Measurements from ENCODE around the gene KCNE2. TPM values are rescaled to one million over a fixed set of nuclear protein-coding genes. Genes with fewer than 3 reads are reported as not detected.

Gene KCNE2
- total and polyA plus RNA-seq, 2 donors (not counting 1 experiment from before 2014, with no cell fraction given) = not detected

DNA sequence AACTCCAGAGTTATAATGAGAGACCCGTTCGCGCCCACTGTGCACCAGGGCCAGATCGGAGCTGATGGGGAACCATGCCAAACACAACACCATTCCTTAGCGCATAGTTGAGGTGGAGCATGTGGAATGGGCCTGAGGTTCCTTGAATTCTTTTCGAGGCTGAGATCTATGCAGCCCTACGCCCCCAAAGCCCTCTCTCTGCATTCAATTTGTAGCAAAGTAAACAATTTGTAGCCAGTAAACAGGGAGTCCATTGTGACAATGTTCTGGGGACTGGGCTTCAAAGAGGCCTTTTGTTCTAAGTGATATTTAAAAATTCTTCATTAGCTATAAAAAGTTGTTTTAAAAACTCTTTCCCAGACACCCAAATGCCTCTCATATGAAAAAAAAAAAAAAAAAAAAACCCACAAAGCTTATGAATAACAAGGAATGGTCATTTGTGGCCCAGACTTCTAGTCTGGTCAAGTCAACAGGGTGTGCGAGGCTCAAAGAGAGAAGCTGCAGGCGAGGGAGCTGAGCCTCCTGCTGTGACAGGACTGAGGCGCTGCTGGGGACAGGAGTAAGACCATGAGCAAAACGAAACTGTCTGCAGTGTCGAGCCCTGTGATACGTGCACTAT is 30.6 kb upstream of the KCNE2 start:
- ChIA-PET POLR2A (no interaction called here), CTCF (interaction anchor here (0.7 to 1.7 kb wide), 2 partner anchors 11 to 15 kb away, joined by 3 to 6 read pairs; no protein-coding TSS in a partner anchor)
- Mint-ChIP-seq H3K27ac (no peak overlapping the region), H3K9me3 (ENCODE audit: insufficient read depth) (peaks cover 2% of the 10 kb centered on the region), H3K27me3 (peaks cover 11% of the 10 kb centered on the region), H3K4me3 (no peak overlapping the region), H3K4me1 (no peaks in the 10 kb centered on the region)
- H3K27me3 ChIP-seq (replicated peaks in 1 of 4; ENCODE audit: control extremely low read depth in 1 of 4, control insufficient read depth in 3 of 4, insufficient read depth in 4 of 4, low read length in 3 of 4) = peaks cover 0 to 2% (median 0%) of the 10 kb centered on the region in 4 experiments
- WGBS (ENCODE audit: insufficient coverage) = 96% methylated on average over 6 of the region's 13 CpGs
- no peak overlapping the region for H2AFZ ChIP-seq (ENCODE audit: insufficient read depth, low read depth, low read length, poor library complexity, severe bottlenecking)
- peaks cover 0 to 8% (median 1%) of the 10 kb centered on the region in 3 donors for H3K9me3 ChIP-seq (ENCODE audit: control extremely low read depth in 1 of 3, control insufficient read depth in 2 of 3, insufficient read depth in 1 of 3, low read length in 2 of 3)
- H3K4me2 ChIP-seq (replicated peaks; ENCODE audit: low read depth, low read length, poor library complexity, severe bottlenecking) = no peak overlapping the region
- no peak overlapping the region for H3K27ac ChIP-seq (ENCODE audit: low read length in 2 of 2)
- no peaks in the 10 kb centered on the region for H3K36me3 ChIP-seq (replicated peaks in 1 of 2; ENCODE audit: control extremely low read depth in 1 of 2, control insufficient read depth in 1 of 2, extremely low read depth in 1 of 2, insufficient read depth in 2 of 2, low read length in 1 of 2)
- TF ChIP-seq EZH2 (IDR thresholded peaks at IDR 0.05; ENCODE audit: borderline replicate concordance, insufficient read depth, low read depth, low read length, poor library complexity, severe bottlenecking) = no peak
- TF ChIP-seq, protein P1, sequence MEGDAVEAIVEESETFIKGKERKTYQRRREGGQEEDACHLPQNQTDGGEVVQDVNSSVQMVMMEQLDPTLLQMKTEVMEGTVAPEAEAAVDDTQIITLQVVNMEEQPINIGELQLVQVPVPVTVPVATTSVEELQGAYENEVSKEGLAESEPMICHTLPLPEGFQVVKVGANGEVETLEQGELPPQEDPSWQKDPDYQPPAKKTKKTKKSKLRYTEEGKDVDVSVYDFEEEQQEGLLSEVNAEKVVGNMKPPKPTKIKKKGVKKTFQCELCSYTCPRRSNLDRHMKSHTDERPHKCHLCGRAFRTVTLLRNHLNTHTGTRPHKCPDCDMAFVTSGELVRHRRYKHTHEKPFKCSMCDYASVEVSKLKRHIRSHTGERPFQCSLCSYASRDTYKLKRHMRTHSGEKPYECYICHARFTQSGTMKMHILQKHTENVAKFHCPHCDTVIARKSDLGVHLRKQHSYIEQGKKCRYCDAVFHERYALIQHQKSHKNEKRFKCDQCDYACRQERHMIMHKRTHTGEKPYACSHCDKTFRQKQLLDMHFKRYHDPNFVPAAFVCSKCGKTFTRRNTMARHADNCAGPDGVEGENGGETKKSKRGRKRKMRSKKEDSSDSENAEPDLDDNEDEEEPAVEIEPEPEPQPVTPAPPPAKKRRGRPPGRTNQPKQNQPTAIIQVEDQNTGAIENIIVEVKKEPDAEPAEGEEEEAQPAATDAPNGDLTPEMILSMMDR (IDR thresholded peaks at IDR 0.05) = no peak
- H3K9ac ChIP-seq (ENCODE audit: low read length) = no peak overlapping the region
- no peaks in the 10 kb centered on the region for H3K79me2 ChIP-seq (ENCODE audit: control insufficient read depth, insufficient read depth, low read length)
- H3K4me3 ChIP-seq (ENCODE audit: control extremely low read depth in 1 of 5, extremely low read depth in 1 of 5, insufficient read depth in 1 of 5, low read depth in 2 of 5, low read length in 4 of 5) = no peak overlapping the region
- ATAC-seq (ENCODE audit: low read depth) (no peak), DNase-seq (no peak)
- H4K20me1 ChIP-seq (ENCODE audit: control insufficient read depth, insufficient read depth, low read length, poor library complexity, severe bottlenecking) = no peaks in the 10 kb centered on the region
- no peaks in the 10 kb centered on the region for H3K4me1 ChIP-seq (ENCODE audit: control insufficient read depth in 2 of 2, insufficient read depth in 2 of 2, low read length in 2 of 2)
- intact Hi-C loops (cut with micrococcal nuclease) = no loop called here

DNA sequence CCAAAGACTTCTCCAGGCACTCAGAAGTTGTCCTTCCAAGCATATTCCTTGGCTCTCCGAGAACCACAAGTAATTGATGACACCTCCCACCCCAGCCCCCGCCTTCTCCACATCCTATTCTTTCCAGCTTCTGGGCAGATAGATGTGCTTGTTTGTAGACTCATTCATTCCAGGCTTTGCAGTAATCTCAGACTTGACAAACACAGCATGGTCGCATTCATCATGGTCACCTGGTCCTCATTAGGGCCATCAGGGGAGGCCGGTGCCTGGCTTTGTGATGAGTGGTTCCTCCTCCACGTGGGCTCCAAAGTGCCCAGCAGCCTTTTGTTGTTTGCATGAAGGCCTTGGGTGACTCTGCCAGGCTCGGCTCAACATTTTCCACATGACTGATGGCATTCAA is 28.5 kb upstream of the KCNE2 start:
- peaks cover 0 to 4% (median 0%) of the 10 kb centered on the region in 4 experiments for H3K27me3 ChIP-seq (replicated peaks in 1 of 4; ENCODE audit: control extremely low read depth in 1 of 4, control insufficient read depth in 3 of 4, insufficient read depth in 4 of 4, low read length in 3 of 4)
- 78% methylated on average over 4 of the region's 6 CpGs for WGBS (ENCODE audit: insufficient coverage)
- no peak overlapping the region for H3K27ac ChIP-seq (ENCODE audit: low read length in 2 of 2)
- no peaks in the 10 kb centered on the region for H3K36me3 ChIP-seq (replicated peaks in 1 of 2; ENCODE audit: control extremely low read depth in 1 of 2, control insufficient read depth in 1 of 2, extremely low read depth in 1 of 2, insufficient read depth in 2 of 2, low read length in 1 of 2)
- ATAC-seq (ENCODE audit: low read depth) (no peak), DNase-seq (no peak)
- no peak overlapping the region for H3K27ac Mint-ChIP-seq
- H3K4me2 ChIP-seq (replicated peaks; ENCODE audit: low read depth, low read length, poor library complexity, severe bottlenecking) = no peak overlapping the region
- TF ChIP-seq EZH2 (IDR thresholded peaks at IDR 0.05; ENCODE audit: borderline replicate concordance, insufficient read depth, low read depth, low read length, poor library complexity, severe bottlenecking) = no peak
- TF ChIP-seq, protein P1 (IDR thresholded peaks at IDR 0.05) = no peak
- no peaks in the 10 kb centered on the region for H3K9me3 ChIP-seq (ENCODE audit: control extremely low read depth in 1 of 3, control insufficient read depth in 2 of 3, insufficient read depth in 1 of 3, low read length in 2 of 3)
- no peaks in the 10 kb centered on the region for H3K79me2 ChIP-seq (ENCODE audit: control insufficient read depth, insufficient read depth, low read length)
- no peaks in the 10 kb centered on the region for H3K4me1 Mint-ChIP-seq
- H3K4me1 ChIP-seq (ENCODE audit: control insufficient read depth in 2 of 2, insufficient read depth in 2 of 2, low read length in 2 of 2) = no peaks in the 10 kb centered on the region
- H4K20me1 ChIP-seq (ENCODE audit: control insufficient read depth, insufficient read depth, low read length, poor library complexity, severe bottlenecking) = no peaks in the 10 kb centered on the region
- intact Hi-C loops (cut with micrococcal nuclease) = no loop called here
- no peak overlapping the region for H2AFZ ChIP-seq (ENCODE audit: insufficient read depth, low read depth, low read length, poor library complexity, severe bottlenecking)
- H3K4me3 ChIP-seq (ENCODE audit: control extremely low read depth in 1 of 5, extremely low read depth in 1 of 5, insufficient read depth in 1 of 5, low read depth in 2 of 5, low read length in 4 of 5) = no peak overlapping the region
- no peak overlapping the region for H3K9ac ChIP-seq (ENCODE audit: low read length)
- ChIA-PET POLR2A (no interaction called here), CTCF (interaction anchor here (0.6 to 2.8 kb wide), 2 partner anchors 13 to 411 kb away, joined by 4 to 8 read pairs; no protein-coding TSS in a partner anchor)
- H3K27me3 Mint-ChIP-seq = peaks cover 19% of the 10 kb centered on the region
- no peaks in the 10 kb centered on the region for H3K9me3 Mint-ChIP-seq (ENCODE audit: insufficient read depth)
- H3K4me3 Mint-ChIP-seq = no peak overlapping the region

All from B cell (primary cell).